GM21786 (cell line): ENCODE data around the gene SCLT1.
"Not testable (repeated sequence)": the region's sequence is repeated elsewhere in the genome, so short reads cannot be mapped to it uniquely, and the experiment has no call there.

Source experiments
- ATAC-seq: cut with Tn5 transposase; IDR thresholded peaks from one replicate; pipeline ENCODE4 v1.9.1; 2021; ENCODE audit not compliant: unreplicated experiment

Gene SCLT1

GRCh38 chr4:129080129-129080528 is 13.2 kb downstream of the SCLT1 start:
- ATAC-seq = no peak

- ATAC-seq = no peak
Measured at GRCh38 chr4:129077326-129077725, 16.0 kb downstream of the SCLT1 start.

GRCh38 chr4:129069537-129069936 is 23.8 kb downstream of the SCLT1 start:
- ATAC-seq = not testable (repeated sequence)

GRCh38 chr4:129064717-129065116 is 28.6 kb downstream of the SCLT1 start:
- no peak for ATAC-seq

GRCh38 chr4:129063640-129064039 is 29.7 kb downstream of the SCLT1 start:
- no peak for ATAC-seq

GRCh38 chr4:129062580-129062979 is 30.8 kb downstream of the SCLT1 start:
- no peak for ATAC-seq

- ATAC-seq = no peak
Measured at GRCh38 chr4:129059028-129059427, 34.3 kb downstream of the SCLT1 start.

- ATAC-seq = no peak
Measured at GRCh38 chr4:129046055-129046959, 47.0 kb downstream of the SCLT1 start.

- ATAC-seq = no peak
Measured at GRCh38 chr4:129043523-129043922, 49.8 kb downstream of the SCLT1 start.

GRCh38 chr4:129040471-129040870 is 52.9 kb downstream of the SCLT1 start:
- no peak for ATAC-seq

- no peak for ATAC-seq
Measured at GRCh38 chr4:129037093-129037492, 56.2 kb downstream of the SCLT1 start.

- no peak for ATAC-seq
Measured at GRCh38 chr4:129014566-129015509, 78.5 kb downstream of the SCLT1 start.

- ATAC-seq = no peak
Measured at GRCh38 chr4:129008096-129008495, 85.2 kb downstream of the SCLT1 start.

- no peak for ATAC-seq
Measured at GRCh38 chr4:128986908-128987307, 106.4 kb downstream of the SCLT1 start.

GRCh38 chr4:128986019-128986418 is 107.3 kb downstream of the SCLT1 start:
- no peak for ATAC-seq

- no peak for ATAC-seq
Measured at GRCh38 chr4:128983771-128984485, 109.4 kb downstream of the SCLT1 start.

GRCh38 chr4:128981377-128981776 is 112.0 kb downstream of the SCLT1 start:
- no peak for ATAC-seq

GRCh38 chr4:128980816-128981326 is 112.5 kb downstream of the SCLT1 start:
- ATAC-seq = no peak

- no peak for ATAC-seq
Measured at GRCh38 chr4:128979934-128980333, 113.4 kb downstream of the SCLT1 start.

- no peak for ATAC-seq
Measured at GRCh38 chr4:128978985-128979384, 114.4 kb downstream of the SCLT1 start.

GRCh38 chr4:128974136-128974581 is 119.2 kb downstream of the SCLT1 start:
- ATAC-seq = no peak
